ENCODE results near the gene TXNL1. TPM values are rescaled to one million over a fixed set of nuclear protein-coding genes. Genes with fewer than 3 reads are reported as not detected.
A peak's percentile ranks its signal among the peaks of the same experiment; 100 is the strongest.

The TXNL1 gene
- total RNA-seq, result 10 to 100 TPM; 51.9 to 54.4 TPM

DNA sequence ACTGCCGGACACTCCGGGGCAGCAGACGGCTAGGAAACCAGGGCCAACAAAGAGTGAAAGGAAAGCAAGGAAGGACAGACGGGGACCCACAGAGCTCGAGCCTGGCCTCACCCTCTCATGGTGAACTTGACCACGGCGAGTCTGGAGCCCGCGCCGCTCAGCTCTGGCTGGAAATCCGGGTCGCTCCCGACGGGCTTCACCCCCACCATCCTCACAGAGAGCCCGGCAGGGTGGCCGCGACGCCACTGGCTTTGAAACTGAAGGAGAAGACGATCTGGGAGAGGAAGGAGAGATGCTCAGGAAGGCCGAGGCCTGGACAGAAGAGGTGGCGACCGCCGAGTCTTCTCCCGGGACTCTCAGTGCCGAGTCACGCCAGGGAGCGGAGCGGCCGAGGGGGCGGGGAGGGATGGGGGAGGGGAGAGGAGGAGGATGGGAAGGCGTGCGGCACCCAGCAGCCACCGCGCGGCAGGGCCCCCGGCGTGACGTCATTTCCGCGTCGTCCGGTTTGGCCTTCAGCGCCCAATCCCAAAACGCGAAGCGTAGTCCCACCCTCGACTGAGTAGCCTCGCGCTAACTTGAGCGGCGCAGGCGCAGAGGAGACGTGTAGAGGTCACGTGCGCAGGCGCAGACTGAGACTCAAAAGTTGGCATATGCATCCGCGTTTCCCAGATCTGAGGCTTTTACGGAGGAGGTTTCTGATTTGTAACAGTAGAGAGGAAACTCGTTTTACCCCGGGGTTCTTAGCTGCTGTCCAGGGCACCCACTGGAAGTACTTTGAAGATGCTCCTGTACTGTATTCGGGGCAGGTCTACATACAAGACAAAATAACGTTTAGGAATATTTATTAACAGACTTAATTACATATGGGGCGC, at the start of gene TXNL1:
TSS of gene TXNL1 (minus strand) at position 361 of the 872 bp plus-strand sequence. CDS start at position 209, 152 bp downstream.
- peaks cover 22% of the 10 kb centered on the region for H3K36me3 Mint-ChIP-seq (ENCODE audit: low read depth)
- peaks cover 40% of the 10 kb centered on the region for H3K4me1 Mint-ChIP-seq (ENCODE audit: low read depth)
- DNase-seq (peak; percentile 98), ATAC-seq (peak; percentile 98)
- H3K9me3 Mint-ChIP-seq (ENCODE audit: insufficient read depth), result no peaks in the 10 kb centered on the region
- H3K4me3 Mint-ChIP-seq, result peak within 1 kb of the TSS; percentile 100
- ChIA-PET CTCF (interaction anchor here (0.9 to 3.8 kb wide), 7 partner anchors 9 to 88 kb away, joined by 3 to 31 read pairs (median 6); partner anchors contain the start of gene WDR7), POLR2A (interaction anchor here (0.6 to 6.1 kb wide), 5 partner anchors 10 to 49 kb away, joined by 3 to 45 read pairs (median 3); partner anchors contain the start of gene WDR7)
- H3K27me3 Mint-ChIP-seq (ENCODE audit: low read depth), result no peaks in the 10 kb centered on the region
- H3K27ac Mint-ChIP-seq, result peak within 1 kb of the TSS; percentile 98

DNA sequence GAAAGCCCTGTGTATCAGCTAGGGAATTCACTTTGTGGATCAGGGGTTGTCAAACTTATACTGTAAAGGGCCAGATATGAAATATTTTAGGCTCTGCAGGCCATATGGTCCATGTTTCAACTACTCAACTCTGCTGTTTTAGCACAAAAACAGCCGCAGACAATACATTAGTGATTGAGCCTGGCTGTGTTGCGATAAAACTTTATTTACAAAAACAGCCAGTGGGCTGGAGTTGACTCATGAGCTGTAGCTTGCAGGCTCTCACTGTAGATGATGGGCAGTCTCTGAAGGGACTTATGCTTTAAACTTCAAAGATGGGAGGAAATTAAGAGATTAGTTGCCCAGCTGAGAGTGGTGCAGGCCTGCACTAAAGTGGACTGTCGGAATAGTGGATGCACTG, 45.9 kb upstream of the TXNL1 start:
- no peaks in the 10 kb centered on the region for H3K27me3 Mint-ChIP-seq (ENCODE audit: low read depth)
- ChIA-PET CTCF (no interaction called here), POLR2A (no interaction called here)
- H3K9me3 Mint-ChIP-seq (ENCODE audit: insufficient read depth), result no peaks in the 10 kb centered on the region
- ATAC-seq (no peak), DNase-seq (no peak)
- no peak overlapping the region for H3K27ac Mint-ChIP-seq
- H3K4me3 Mint-ChIP-seq, result no peak overlapping the region
- peaks cover 15% of the 10 kb centered on the region for H3K36me3 Mint-ChIP-seq (ENCODE audit: low read depth)
- H3K4me1 Mint-ChIP-seq (ENCODE audit: low read depth), result no peaks in the 10 kb centered on the region

DNA sequence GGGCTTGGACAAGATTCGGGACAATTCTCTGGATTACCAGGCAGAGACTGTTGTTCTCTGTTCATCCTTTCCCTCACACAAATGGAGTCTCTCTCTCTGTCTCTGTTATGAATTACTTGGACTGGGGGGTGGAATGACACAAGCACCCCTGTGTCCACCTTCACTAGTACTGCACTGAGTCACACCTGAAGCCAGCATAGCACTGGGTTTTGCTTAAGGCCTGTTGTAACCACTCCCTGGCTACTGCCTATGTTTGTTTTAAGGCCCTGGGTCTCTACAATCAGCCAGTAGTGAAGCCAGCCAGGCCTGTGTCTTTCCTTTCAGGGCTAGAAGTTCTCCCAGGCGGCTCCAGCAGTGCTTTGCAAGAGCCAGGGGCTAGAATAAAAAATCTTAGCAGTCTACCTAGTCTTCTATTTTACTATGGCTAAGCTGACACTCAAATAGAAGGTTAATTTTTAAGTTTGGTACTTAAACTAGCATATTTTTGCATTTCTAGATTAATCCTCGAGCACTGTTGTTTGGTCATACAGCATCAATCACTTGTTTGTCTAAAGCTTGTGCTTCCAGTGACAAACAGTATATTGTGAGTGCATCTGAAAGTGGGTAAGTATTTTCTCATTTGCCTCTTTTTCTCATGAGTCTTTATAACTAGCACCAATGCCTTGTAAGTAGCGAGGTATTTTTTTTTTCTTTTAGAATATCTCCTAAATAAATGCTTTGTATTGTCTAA, 40.6 kb upstream of the TXNL1 start:
- Mint-ChIP-seq H3K4me3 (no peak overlapping the region), H3K4me1 (ENCODE audit: low read depth) (no peaks in the 10 kb centered on the region), H3K9me3 (ENCODE audit: insufficient read depth) (no peaks in the 10 kb centered on the region), H3K36me3 (ENCODE audit: low read depth) (peaks cover 28% of the 10 kb centered on the region), H3K27me3 (ENCODE audit: low read depth) (no peaks in the 10 kb centered on the region), H3K27ac (no peak overlapping the region)
- ChIA-PET CTCF (interaction anchor here (1.0 kb wide), 1 partner anchor 28 kb away, joined by 3 read pairs; the partner anchor contains the start of gene WDR7), POLR2A (no interaction called here)
- DNase-seq (no peak), ATAC-seq (no peak)

DNA sequence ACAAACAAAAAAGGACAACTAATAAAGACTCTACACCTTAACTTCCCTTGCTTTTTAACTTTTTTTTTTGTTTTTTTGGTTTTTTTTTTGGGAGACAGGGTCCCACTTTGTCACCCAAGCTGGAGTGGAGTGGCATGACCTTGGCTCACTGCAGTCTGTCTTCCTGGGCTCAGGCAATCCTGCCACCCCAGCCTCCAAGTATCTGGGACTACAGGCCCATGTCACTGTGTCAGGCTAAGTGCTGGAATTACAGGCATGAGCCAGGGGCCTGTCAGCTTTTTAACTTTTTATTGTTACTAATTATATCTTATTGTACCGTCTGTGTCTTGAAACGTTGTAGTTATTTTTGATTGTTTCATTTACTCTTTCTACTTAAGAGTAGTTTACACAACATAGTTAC, 38.2 kb upstream of the TXNL1 start:
- Mint-ChIP-seq H3K4me1 (ENCODE audit: low read depth) (peaks cover 2% of the 10 kb centered on the region), H3K36me3 (ENCODE audit: low read depth) (peaks cover 34% of the 10 kb centered on the region), H3K27ac (no peak overlapping the region), H3K4me3 (no peak overlapping the region), H3K9me3 (ENCODE audit: insufficient read depth) (no peaks in the 10 kb centered on the region), H3K27me3 (ENCODE audit: low read depth) (no peaks in the 10 kb centered on the region)
- ATAC-seq, result no peak
- POLR2A ChIA-PET, result no interaction called here
- CTCF ChIA-PET, result no interaction called here
- no peak for DNase-seq

DNA sequence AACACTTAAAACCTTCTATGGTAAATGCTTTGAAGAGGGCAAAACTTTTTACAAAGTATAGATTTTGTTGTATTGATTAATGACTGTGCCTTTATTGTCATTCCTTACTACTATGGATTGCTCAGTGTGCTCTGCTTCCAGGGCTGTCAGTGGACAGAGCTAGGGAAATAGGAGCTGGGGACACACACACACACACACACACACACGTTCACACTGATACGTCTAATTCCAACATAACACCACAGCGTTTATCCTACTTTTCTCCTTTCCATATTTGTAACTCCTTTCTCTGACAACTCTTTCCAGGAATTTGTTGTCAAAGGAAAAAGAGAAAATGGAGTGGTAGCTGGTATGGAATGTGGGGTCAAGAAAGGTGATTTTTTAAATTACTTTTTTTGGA, 34.6 kb upstream of the TXNL1 start:
- ChIA-PET POLR2A (no interaction called here), CTCF (interaction anchor here (0.7 to 1.1 kb wide), 2 partner anchors 36 to 335 kb away, joined by 3 read pairs; no protein-coding TSS in a partner anchor)
- H3K4me3 Mint-ChIP-seq, result no peak overlapping the region
- H3K9me3 Mint-ChIP-seq (ENCODE audit: insufficient read depth), result no peaks in the 10 kb centered on the region
- ATAC-seq, result no peak
- peaks cover 25% of the 10 kb centered on the region for H3K36me3 Mint-ChIP-seq (ENCODE audit: low read depth)
- H3K4me1 Mint-ChIP-seq (ENCODE audit: low read depth), result peaks cover 18% of the 10 kb centered on the region
- no peak for DNase-seq
- no peak overlapping the region for H3K27ac Mint-ChIP-seq
- H3K27me3 Mint-ChIP-seq (ENCODE audit: low read depth), result no peaks in the 10 kb centered on the region

DNA sequence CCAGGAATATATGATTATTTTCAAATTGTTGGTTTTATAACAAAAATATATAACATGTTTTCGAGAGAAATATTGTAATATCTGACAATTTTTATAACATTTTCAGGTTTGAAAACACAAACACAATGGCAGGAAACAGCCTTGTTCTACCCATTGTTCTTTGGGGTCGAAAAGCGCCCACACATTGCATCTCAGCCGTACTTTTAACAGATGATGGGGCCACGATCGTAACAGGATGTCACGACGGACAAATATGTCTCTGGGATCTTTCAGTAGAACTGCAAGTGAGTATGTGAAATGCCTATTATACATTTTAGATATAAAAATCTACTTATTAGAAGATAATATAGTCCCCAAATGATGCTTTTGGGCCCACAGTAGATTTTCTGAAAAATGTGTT, 34.0 kb upstream of the TXNL1 start:
- ChIA-PET CTCF (no interaction called here), POLR2A (no interaction called here)
- no peak for DNase-seq
- peaks cover 20% of the 10 kb centered on the region for H3K36me3 Mint-ChIP-seq (ENCODE audit: low read depth)
- H3K27ac Mint-ChIP-seq, result no peak overlapping the region
- ATAC-seq, result no peak
- H3K4me1 Mint-ChIP-seq (ENCODE audit: low read depth), result peaks cover 18% of the 10 kb centered on the region
- H3K27me3 Mint-ChIP-seq (ENCODE audit: low read depth), result no peaks in the 10 kb centered on the region
- no peaks in the 10 kb centered on the region for H3K9me3 Mint-ChIP-seq (ENCODE audit: insufficient read depth)
- no peak overlapping the region for H3K4me3 Mint-ChIP-seq

DNA sequence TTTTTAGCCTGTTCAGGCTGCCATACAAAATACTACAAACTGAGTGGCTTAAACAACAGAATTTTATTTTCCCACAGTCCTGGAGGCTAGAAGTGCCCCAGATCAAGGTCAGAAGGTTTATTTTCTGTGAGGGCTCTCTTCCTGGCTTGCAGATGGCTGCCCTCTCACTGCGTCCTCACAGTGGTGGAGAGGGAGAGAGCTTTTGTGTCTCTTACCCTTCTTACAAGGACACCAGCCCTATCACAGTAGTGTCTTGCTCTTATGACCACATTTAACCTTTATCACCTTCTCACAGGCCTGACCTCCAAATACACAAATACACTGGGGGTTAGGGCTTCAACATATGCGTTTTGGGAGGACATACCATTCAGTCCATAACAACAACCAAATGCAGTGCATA, 24.5 kb upstream of the TXNL1 start:
- peaks cover 16% of the 10 kb centered on the region for H3K36me3 Mint-ChIP-seq (ENCODE audit: low read depth)

DNA sequence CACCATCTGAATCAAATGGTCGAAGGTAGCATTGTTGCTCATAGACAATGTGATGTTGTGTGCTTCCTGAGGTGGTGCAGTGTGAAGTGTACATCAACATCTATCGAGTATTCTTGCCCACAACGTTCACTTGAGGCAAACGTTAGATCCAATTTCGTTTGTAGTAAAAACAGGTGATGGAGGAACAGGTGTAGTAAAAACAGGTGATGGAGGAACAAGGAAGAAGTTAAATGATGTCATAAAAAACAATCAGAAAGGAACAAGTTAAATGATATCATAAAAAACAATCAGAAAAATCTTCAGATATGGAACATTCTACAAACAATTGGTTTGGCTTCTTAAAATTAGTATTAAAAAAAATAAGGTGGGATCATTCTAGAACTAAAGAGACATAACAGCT, 24.1 kb upstream of the TXNL1 start:
- Mint-ChIP-seq H3K36me3 (ENCODE audit: low read depth) (peaks cover 19% of the 10 kb centered on the region), H3K4me1 (ENCODE audit: low read depth) (peaks cover 9% of the 10 kb centered on the region), H3K9me3 (ENCODE audit: insufficient read depth) (no peaks in the 10 kb centered on the region), H3K4me3 (no peak overlapping the region), H3K27me3 (ENCODE audit: low read depth) (no peaks in the 10 kb centered on the region), H3K27ac (no peak overlapping the region)
- POLR2A ChIA-PET, result no interaction called here
- CTCF ChIA-PET, result interaction anchor here (2.2 kb wide), 1 partner anchor 10 kb away, joined by 6 read pairs; no protein-coding TSS in a partner anchor
- ATAC-seq (no peak), DNase-seq (no peak)

More for the DNA sequence above, 24.5 kb upstream of the TXNL1 start:
- H3K4me3 Mint-ChIP-seq, result no peak overlapping the region
- H3K4me1 Mint-ChIP-seq (ENCODE audit: low read depth), result peaks cover 9% of the 10 kb centered on the region
- H3K9me3 Mint-ChIP-seq (ENCODE audit: insufficient read depth), result no peaks in the 10 kb centered on the region
- H3K27me3 Mint-ChIP-seq (ENCODE audit: low read depth), result no peaks in the 10 kb centered on the region
- no peak for ATAC-seq
- ChIA-PET CTCF (interaction anchor here (2.2 kb wide), 1 partner anchor 11 kb away, joined by 6 read pairs; no protein-coding TSS in a partner anchor), POLR2A (no interaction called here)
- DNase-seq, result no peak
- no peak overlapping the region for H3K27ac Mint-ChIP-seq

DNA sequence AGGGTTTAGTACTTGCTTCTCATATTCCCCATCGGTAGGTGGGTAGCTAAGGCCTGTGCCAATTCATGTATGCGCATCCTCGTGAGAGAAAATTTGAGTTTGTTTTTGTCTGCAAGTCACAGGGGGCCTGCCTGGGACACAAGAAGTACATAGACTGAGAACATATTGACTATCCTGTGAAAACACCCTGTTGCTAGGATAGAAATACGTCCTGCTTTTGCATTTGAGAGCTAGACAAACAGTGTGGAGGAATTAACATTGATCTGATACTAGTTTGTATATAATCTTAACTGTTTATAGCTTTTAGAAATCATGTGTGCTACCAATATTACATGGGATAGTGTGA, 23.6 kb upstream of the TXNL1 start:
- Mint-ChIP-seq H3K9me3 (ENCODE audit: insufficient read depth) (no peaks in the 10 kb centered on the region), H3K36me3 (ENCODE audit: low read depth) (peaks cover 19% of the 10 kb centered on the region), H3K4me3 (no peak overlapping the region), H3K27me3 (ENCODE audit: low read depth) (no peaks in the 10 kb centered on the region), H3K4me1 (ENCODE audit: low read depth) (peaks cover 9% of the 10 kb centered on the region), H3K27ac (no peak overlapping the region)
- ATAC-seq (no peak), DNase-seq (no peak)
- ChIA-PET POLR2A (no interaction called here), CTCF (interaction anchor here (1.1 to 2.2 kb wide), 2 partner anchors 10 to 47 kb away, joined by 3 to 6 read pairs; no protein-coding TSS in a partner anchor)

DNA sequence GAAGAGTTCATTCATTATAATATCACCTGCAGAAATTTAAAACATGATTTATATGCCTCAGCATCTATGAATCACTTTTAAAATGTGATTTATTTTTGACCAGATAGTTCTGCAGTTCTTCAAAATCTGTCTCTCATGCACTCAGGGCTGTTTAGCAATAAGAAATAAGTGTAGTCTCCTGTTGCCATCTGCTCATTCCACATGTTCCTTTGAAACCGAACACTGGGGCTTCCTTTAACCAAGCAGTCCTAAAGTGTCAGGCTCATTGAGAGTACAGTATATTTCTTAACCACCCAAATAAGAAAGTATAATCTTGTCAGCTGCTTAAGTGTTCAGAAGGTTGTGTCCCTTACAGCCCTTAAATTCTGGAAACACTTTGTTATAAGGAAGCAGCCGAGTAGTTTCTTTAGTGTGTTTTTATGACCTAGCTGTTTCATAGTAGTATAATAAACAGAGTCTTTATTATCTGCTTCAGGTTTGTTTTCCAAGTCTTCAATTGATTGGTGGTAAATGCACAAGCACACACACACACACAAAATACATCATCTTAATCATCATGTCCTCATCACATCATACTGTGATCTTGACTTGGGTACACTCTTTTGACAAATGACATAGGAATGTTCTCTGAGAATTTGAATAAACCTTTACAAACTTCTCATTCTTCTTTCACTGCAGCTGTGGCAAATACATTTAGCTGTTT, 23.1 kb upstream of the TXNL1 start:
- Mint-ChIP-seq H3K36me3 (ENCODE audit: low read depth) (peaks cover 19% of the 10 kb centered on the region), H3K27me3 (ENCODE audit: low read depth) (no peaks in the 10 kb centered on the region), H3K4me1 (ENCODE audit: low read depth) (peaks cover 9% of the 10 kb centered on the region), H3K27ac (no peak overlapping the region), H3K4me3 (no peak overlapping the region), H3K9me3 (ENCODE audit: insufficient read depth) (no peaks in the 10 kb centered on the region)
- ChIA-PET POLR2A (interaction anchor here (1.1 kb wide), 1 partner anchor 12 kb away, joined by 3 read pairs; no protein-coding TSS in a partner anchor), CTCF (interaction anchor here (0.8 to 2.2 kb wide), 3 partner anchors 9 to 48 kb away, joined by 3 to 6 read pairs (median 4); no protein-coding TSS in a partner anchor)
- ATAC-seq (no peak), DNase-seq (no peak)

DNA sequence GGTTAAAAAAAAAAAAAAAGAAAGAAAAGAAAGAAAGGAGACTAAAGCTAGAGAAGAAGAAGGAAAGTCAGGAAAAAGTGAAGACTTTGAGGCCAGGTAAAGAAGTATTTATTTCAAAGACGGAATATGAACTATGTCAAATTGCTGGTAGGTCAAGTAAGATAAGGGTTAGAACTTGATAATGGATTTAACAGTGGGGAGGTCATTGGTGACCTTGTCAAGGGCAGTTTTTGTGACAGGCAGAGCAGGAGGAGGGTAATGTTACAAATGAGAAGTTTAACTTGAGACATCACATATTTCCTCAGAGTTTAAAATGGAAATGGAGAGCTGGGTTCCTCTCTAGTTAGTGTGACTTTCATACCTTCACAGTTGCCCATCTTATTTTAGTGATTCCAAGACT, 22.3 kb upstream of the TXNL1 start:
- H3K9me3 Mint-ChIP-seq (ENCODE audit: insufficient read depth), result no peaks in the 10 kb centered on the region
- ChIA-PET POLR2A (interaction anchor here (0.9 to 1.1 kb wide), 2 partner anchors 9 to 11 kb away, joined by 3 read pairs; partner anchors contain the start of gene WDR7), CTCF (interaction anchor here (0.8 to 2.2 kb wide), 2 partner anchors 8 to 11 kb away, joined by 4 to 6 read pairs; no protein-coding TSS in a partner anchor)
- H3K27me3 Mint-ChIP-seq (ENCODE audit: low read depth), result no peaks in the 10 kb centered on the region
- ATAC-seq (no peak), DNase-seq (no peak)
- H3K4me1 Mint-ChIP-seq (ENCODE audit: low read depth), result peaks cover 13% of the 10 kb centered on the region
- H3K27ac Mint-ChIP-seq, result no peak overlapping the region
- peaks cover 21% of the 10 kb centered on the region for H3K36me3 Mint-ChIP-seq (ENCODE audit: low read depth)
- H3K4me3 Mint-ChIP-seq, result no peak overlapping the region

Data from activated CD8-positive, alpha-beta T cell treated with anti-CD3 and anti-CD28 coated beads, Interleukin-2, amount 10 ng/mL, durations not matched to agents 7 days and 5 days (primary cell).